Panc1 (cell line): ENCODE measurements around the gene GDI1. TPM values are rescaled to one million over a fixed set of nuclear protein-coding genes. Genes with fewer than 3 reads are reported as not detected.
A peak's percentile ranks its signal among the peaks of the same experiment; 100 is the strongest.

Experiments
- ATAC-seq: fragments of 200-7000 bp; cut with Tn5 transposase; 2 replicates; pipeline ENCODE4 v1.9.1; 2020; ENCODE audit warnings: mild to moderate bottlenecking, moderate library complexity
- BruUV-seq: library from RNA; stranded (reverse); fragments of 400-500 nt; replicated peaks from 2 replicates; lab custom pipeline; 2021; lab: Mats Ljungman, UMichigan
- CTCF ChIA-PET: fragments of 300-600 bp; sonication (Branson Sonifier 250); formaldehyde crosslinking; loops from one replicate; lab custom pipeline; 2022; ENCODE audit warnings: antibody characterized with exemption; lab: Charles Lee
- POLR2A ChIA-PET: fragments of 300-600 bp; sonication (Branson Sonifier 250); formaldehyde crosslinking; loops from one replicate; lab custom pipeline; 2022; ENCODE audit warnings: antibody characterized with exemption; lab: Charles Lee
- DNase-seq: peaks from one replicate; pipeline ENCODE4 v3.0.0-alpha.2; 2010; ENCODE audit warnings: low read depth, low spot score
- H3K27ac ChIP-seq: 2 replicates; pipeline ENCODE4 v1.5.1; 2011; ENCODE audit warnings: mild to moderate bottlenecking, low read length, inconsistent platforms
- H3K27me3 ChIP-seq: fragments of 200-500 bp; sonication (Bioruptor generic); 2 replicates; pipeline ENCODE4 v1.6.0; 2014; ENCODE audit warnings: low read length, inconsistent platforms; ENCODE audit not compliant: control insufficient read depth, insufficient read depth
- H3K36me3 ChIP-seq: fragments of 200-500 bp; sonication (Bioruptor generic); 2 replicates; pipeline ENCODE4 v1.5.1; 2014; ENCODE audit warnings: inconsistent platforms, mild to moderate bottlenecking, low read length, moderate library complexity; ENCODE audit not compliant: control insufficient read depth, insufficient read depth
- H3K4me1 ChIP-seq: 2 replicates; pipeline ENCODE4 v1.5.1; 2011; ENCODE audit warnings: inconsistent platforms, mild to moderate bottlenecking, low read length, moderate library complexity; ENCODE audit not compliant: control insufficient read depth, insufficient read depth
- H3K4me3 ChIP-seq, 2 experiments: 2 replicates each; pipeline ENCODE4 v1.5.1; 2011 to 2012; ENCODE audit warnings: low read depth in 2 of 2, low read length in 2 of 2, mild to moderate bottlenecking in 2 of 2, inconsistent platforms in 1 of 2, moderate library complexity in 1 of 2
- H3K9me3 ChIP-seq: fragments of 200-500 bp; sonication (Bioruptor generic); 2 replicates; pipeline ENCODE4 v1.5.1; 2014; ENCODE audit warnings: low read depth, mild to moderate bottlenecking, inconsistent platforms, low read length, moderate library complexity; ENCODE audit not compliant: control insufficient read depth, insufficient read depth
- CTCF ChIP-seq: fragments of 450-650 bp; IDR thresholded peaks from 2 replicates; pipeline ENCODE4 v1.5.1; 2017; ENCODE audit warnings: mild to moderate bottlenecking
- POLR2AphosphoS5 ChIP-seq: IDR thresholded peaks from 2 replicates; pipeline ENCODE4 v1.6.1; 2012; ENCODE audit warnings: mild to moderate bottlenecking, low read depth, low read length, moderate library complexity
- REST ChIP-seq, 2 experiments: IDR thresholded peaks; 2 replicates each; pipeline ENCODE4 v1.6.1; 2011 to 2012; ENCODE audit warnings: low read depth in 2 of 2, control low read depth in 1 of 2, low read length in 1 of 2, mild to moderate bottlenecking in 1 of 2, moderate library complexity in 1 of 2; ENCODE audit not compliant: insufficient read depth in 1 of 2
- SIN3A ChIP-seq: IDR thresholded peaks from 2 replicates; pipeline ENCODE4 v1.6.1; 2012; ENCODE audit warnings: low read depth, mild to moderate bottlenecking, low read length, moderate library complexity, borderline replicate concordance; ENCODE audit not compliant: insufficient read depth
- TCF7L2 ChIP-seq: IDR thresholded peaks from 2 replicates; pipeline ENCODE4 v1.6.1; 2011; ENCODE audit warnings: mild to moderate bottlenecking, low read depth, low read length, inconsistent platforms
- in situ Hi-C: cut with HindIII; loops from 2 replicates; pipeline ENCODE4 v1.10.0; 2016; ENCODE audit warnings: low sequenced_read_pairs, low pct_unique_long_range_greater_than_20kb
- intact Hi-C: fragments of 100-400 bp; cut with micrococcal nuclease; formaldehyde crosslinking; loops from one replicate; pipeline ENCODE4 v1.10.0; 2022; ENCODE audit not compliant: unreplicated experiment
- total RNA-seq: library from RNA; stranded (reverse); gene quantifications from one replicate; pipeline ENCODE4 v1.2.1, GENCODE V29; 2021; ENCODE audit not compliant: unreplicated experiment

The GDI1 gene
- total RNA-seq, 1 experiment from 2014 or later: 317 TPM

- Histone ChIP-seq H3K4me1 (peaks cover 30% of the 10 kb centered on the region), H3K36me3 (peaks cover 10% of the 10 kb centered on the region), H3K4me3 (no peak overlapping the region), H3K27ac (no peak overlapping the region), H3K9me3 (no peaks in the 10 kb centered on the region), H3K27me3 (no peaks in the 10 kb centered on the region)
- ChIA-PET CTCF (no interaction called here), POLR2A (interaction anchor here (0.7 kb wide), 1 partner anchor 33 kb away, joined by 12 read pairs; no protein-coding TSS in a partner anchor)
- intact Hi-C loops: no loop called here
- BruUV-seq: no TSS peak
- ATAC-seq (peak; percentile 1; the same call in 1 of the 2 replicates), DNase-seq (no peak)
- in situ Hi-C loops: no loop called here
- TF ChIP-seq REST (IDR thresholded peaks at IDR 0.05; ENCODE audit: insufficient read depth in 1 of 2, low read depth in 2 of 2, low read length in 1 of 2) (no peak), SIN3A (no peak), POLR2AphosphoS5 (no peak), TCF7L2 (no peak), CTCF (no peak)
These were observed 33.8 kb upstream of the GDI1 start for GRCh38 chrX:154403192-154403591.

- Histone ChIP-seq H3K27me3 (no peaks in the 10 kb centered on the region), H3K4me1 (peaks cover 35% of the 10 kb centered on the region), H3K36me3 (peaks cover 10% of the 10 kb centered on the region), H3K9me3 (no peaks in the 10 kb centered on the region), H3K27ac (no peak overlapping the region), H3K4me3 (no peak overlapping the region)
- POLR2A ChIA-PET: interaction anchor here (0.7 kb wide), 1 partner anchor 32 kb away, joined by 12 read pairs; no protein-coding TSS in a partner anchor
- no peak for DNase-seq
- intact Hi-C loops (no loop called here), in situ Hi-C loops (no loop called here)
- ATAC-seq: no peak
- CTCF ChIA-PET: no interaction called here
- no peak for TF ChIP-seq CTCF
- no peak for TF ChIP-seq TCF7L2
- TF ChIP-seq POLR2AphosphoS5: no peak
- TF ChIP-seq SIN3A: no peak
- no peak for TF ChIP-seq REST (IDR thresholded peaks at IDR 0.05; ENCODE audit: insufficient read depth in 1 of 2, low read depth in 2 of 2, low read length in 1 of 2)
- BruUV-seq: no TSS peak
These were observed 33.1 kb upstream of the GDI1 start for GRCh38 chrX:154403858-154404257.
